Fibroblast of pulmonary artery (primary cell): Measurements from ENCODE around the gene RLN3.
A peak's percentile ranks its signal among the peaks of the same experiment; 100 is the strongest.

Source experiments
- DNase-seq: peaks from one replicate; pipeline ENCODE4 v3.0.0-alpha.2; 2010; ENCODE audit warnings: low read depth
- H3K4me3 ChIP-seq: replicated peaks from 2 replicates; pipeline ENCODE4 v1.5.1; 2011; ENCODE audit warnings: low read depth, mild to moderate bottlenecking, control low read depth, low read length, moderate library complexity
- TF ChIP-seq, protein P1 (sequence below): IDR thresholded peaks from 2 replicates; pipeline ENCODE4 v1.5.1; 2011; ENCODE audit warnings: mild to moderate bottlenecking, control low read depth, low read length, inconsistent platforms; ENCODE audit errors: missing control alignments

The RLN3 gene

DNA sequence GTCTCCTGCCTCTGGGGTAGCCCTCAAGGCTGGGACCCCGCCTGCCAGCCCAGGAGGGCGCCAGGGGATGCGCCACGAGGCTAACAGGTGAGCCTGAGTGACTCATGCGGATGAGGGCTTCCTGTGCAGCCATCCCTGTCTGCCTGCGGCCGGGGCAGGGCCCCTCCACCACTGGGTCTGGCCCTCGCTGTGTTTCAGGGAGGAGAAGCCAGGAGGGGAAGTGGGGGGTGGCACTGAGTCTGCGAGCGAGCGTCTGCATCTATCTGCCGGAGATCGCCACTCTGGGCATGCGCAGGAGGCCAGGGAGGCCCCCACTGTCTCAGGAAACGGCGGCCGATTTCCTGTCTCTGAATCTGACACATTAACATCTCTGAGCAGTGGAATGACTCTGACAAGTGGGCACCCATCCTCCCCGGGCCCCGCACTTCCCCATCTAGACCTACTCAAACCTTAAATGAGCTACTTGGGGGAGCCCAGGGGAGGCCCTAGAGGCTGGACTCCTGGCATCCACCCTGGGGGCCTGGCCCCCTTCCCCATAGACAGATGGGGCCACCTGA lies 41.5 kb upstream of the RLN3 start:
- peak; percentile 74 for DNase-seq
- no peak overlapping the region for H3K4me3 ChIP-seq
- TF ChIP-seq, protein P1, sequence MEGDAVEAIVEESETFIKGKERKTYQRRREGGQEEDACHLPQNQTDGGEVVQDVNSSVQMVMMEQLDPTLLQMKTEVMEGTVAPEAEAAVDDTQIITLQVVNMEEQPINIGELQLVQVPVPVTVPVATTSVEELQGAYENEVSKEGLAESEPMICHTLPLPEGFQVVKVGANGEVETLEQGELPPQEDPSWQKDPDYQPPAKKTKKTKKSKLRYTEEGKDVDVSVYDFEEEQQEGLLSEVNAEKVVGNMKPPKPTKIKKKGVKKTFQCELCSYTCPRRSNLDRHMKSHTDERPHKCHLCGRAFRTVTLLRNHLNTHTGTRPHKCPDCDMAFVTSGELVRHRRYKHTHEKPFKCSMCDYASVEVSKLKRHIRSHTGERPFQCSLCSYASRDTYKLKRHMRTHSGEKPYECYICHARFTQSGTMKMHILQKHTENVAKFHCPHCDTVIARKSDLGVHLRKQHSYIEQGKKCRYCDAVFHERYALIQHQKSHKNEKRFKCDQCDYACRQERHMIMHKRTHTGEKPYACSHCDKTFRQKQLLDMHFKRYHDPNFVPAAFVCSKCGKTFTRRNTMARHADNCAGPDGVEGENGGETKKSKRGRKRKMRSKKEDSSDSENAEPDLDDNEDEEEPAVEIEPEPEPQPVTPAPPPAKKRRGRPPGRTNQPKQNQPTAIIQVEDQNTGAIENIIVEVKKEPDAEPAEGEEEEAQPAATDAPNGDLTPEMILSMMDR, result no peak

- TF ChIP-seq, protein P1, result no peak
- no peak overlapping the region for H3K4me3 ChIP-seq
- DNase-seq, result no peak
Observed at GRCh38 chr19:13987101-13987890, 40.7 kb upstream of the RLN3 start.

DNA sequence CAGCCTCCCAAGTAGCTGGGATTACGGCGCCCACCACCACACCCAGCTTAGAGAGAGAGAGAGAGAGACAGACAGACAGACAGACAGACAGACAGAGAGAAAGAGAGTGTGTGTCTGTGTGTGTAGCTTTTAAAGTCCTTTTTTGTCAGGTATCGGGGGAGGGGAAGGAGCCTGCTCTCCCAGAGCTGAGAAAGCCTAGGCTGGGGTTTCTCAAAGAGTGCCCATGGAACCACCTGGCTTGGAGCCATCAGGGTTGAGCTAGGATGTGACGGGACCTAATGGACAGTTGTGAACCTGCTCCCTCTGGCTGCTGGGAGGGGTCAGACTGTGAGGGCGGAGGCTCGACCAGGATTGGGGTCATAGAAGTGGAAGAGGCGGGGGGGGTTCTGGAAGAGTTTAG lies 38.5 kb upstream of the RLN3 start:
- DNase-seq, result no peak
- TF ChIP-seq, protein P1, result no peak
- no peak overlapping the region for H3K4me3 ChIP-seq

GRCh38 chr19:13990085-13990484 lies 37.9 kb upstream of the RLN3 start:
- TF ChIP-seq, protein P1, result no peak
- DNase-seq, result no peak
- H3K4me3 ChIP-seq, result no peak overlapping the region

DNA sequence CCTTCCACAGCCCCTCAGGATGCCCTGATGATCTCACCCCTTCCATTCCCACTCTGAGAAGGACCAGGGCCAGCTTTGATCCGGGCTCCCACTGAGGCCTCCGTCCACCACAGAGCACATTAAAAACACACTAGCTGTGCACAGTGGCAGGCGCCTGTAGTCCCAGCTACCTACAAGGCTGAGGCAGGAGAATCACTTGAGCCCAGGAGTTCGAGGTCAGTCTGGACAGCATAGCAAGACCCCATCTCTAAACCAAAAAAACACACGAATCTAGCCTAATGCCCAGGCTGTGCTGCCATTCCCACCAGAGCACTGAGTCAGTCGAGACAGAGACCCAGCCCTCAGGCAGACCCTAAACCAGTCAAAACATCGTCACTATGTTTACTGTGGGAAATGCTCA lies 35.9 kb upstream of the RLN3 start:
- H3K4me3 ChIP-seq, result no peak overlapping the region
- DNase-seq, result no peak
- TF ChIP-seq, protein P1, result no peak

DNA sequence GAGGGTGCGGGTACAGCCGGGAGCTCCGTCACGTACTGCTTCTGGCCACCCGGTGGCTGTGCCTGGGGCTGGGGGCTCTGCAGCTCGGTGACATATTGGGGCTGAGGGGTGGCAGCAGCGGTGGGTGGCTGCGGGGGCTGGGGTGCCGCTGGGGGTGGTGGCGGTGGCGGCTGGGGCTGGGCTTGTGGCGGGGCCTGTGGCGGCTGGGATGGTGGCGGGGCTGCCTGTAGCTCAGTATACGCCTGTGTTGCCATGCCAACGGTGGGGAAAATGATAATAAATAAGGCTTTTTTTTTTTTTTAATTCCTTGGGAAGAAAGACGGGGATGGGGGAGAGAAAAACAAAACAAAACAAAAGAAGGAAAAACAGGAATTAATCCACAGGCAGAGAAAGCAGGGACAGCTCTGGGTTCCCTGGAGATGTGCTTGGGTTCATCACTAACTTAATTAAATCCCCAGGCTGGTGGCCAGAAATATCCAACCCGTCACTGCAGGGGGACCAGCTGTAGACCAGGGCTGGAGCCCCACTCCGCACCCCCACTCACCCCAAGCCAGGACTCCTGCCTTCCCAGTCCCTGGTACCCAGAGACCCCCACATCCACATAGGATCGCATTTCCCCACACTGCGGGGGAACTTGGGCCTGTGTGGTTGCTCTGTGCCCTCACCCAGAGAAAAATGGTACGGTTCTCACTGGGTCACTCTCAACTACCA lies 34.2 kb upstream of the RLN3 start:
- TF ChIP-seq, protein P1, result no peak
- no peak for DNase-seq
- H3K4me3 ChIP-seq, result no peak overlapping the region
